MCF 10A (cell line): ENCODE measurements around the gene NRXN3. TPM values are rescaled to one million over a fixed set of nuclear protein-coding genes. Genes with fewer than 3 reads are reported as not detected.

Experiments
- BruUV-seq: library from RNA; stranded (reverse); fragments of 400-500 nt; replicated peaks from 2 replicates; lab custom pipeline; 2021; lab: Mats Ljungman, UMichigan
- CTCF ChIA-PET: fragments of 300-600 bp; sonication (Branson Sonifier 250); formaldehyde crosslinking; extraction: SDS; loops from one replicate; lab custom pipeline; 2021; ENCODE audit warnings: antibody characterized with exemption, inconsistent platforms; lab: Yijun Ruan, JAX
- POLR2A ChIA-PET: fragments of 300-600, 350-650 bp; sonication (Branson Sonifier 250); formaldehyde crosslinking; extraction: SDS; loops from one replicate; lab custom pipeline; 2020; ENCODE audit warnings: antibody characterized with exemption, inconsistent platforms; lab: Yijun Ruan, JAX
- DNase-seq: peaks from one replicate; pipeline ENCODE4 v3.0.0-alpha.2; 2018; ENCODE audit not compliant: unreplicated experiment
- H3K27ac Mint-ChIP-seq: one replicate; pipeline ENCODE4 v1.8.0; 2022; ENCODE audit warnings: mild to moderate bottlenecking, low read depth, mixed read lengths; ENCODE audit not compliant: unreplicated experiment
- H3K27me3 Mint-ChIP-seq: one replicate; pipeline ENCODE4 v1.8.0; 2022; ENCODE audit warnings: mixed read lengths; ENCODE audit not compliant: insufficient read depth, unreplicated experiment
- H3K36me3 Mint-ChIP-seq: one replicate; pipeline ENCODE4 v1.8.0; 2022; ENCODE audit warnings: mild to moderate bottlenecking, moderate library complexity, mixed read lengths; ENCODE audit not compliant: insufficient read depth, unreplicated experiment
- H3K4me1 Mint-ChIP-seq: one replicate; pipeline ENCODE4 v1.8.0; 2022; ENCODE audit warnings: mixed read lengths; ENCODE audit not compliant: insufficient read depth, unreplicated experiment
- H3K4me3 Mint-ChIP-seq: one replicate; pipeline ENCODE4 v1.8.0; 2022; ENCODE audit warnings: mild to moderate bottlenecking, moderate library complexity, mixed read lengths; ENCODE audit not compliant: unreplicated experiment
- H3K9me3 Mint-ChIP-seq: one replicate; pipeline ENCODE4 v1.8.0; 2022; ENCODE audit warnings: mixed read lengths; ENCODE audit not compliant: unreplicated experiment
- CTCF ChIP-seq: fragments of 200-600 bp; IDR thresholded peaks from one replicate; pipeline ENCODE4 v1.8.0; 2022; ENCODE audit warnings: antibody characterized with exemption, mild to moderate bottlenecking; ENCODE audit not compliant: unreplicated experiment
- intact Hi-C: fragments of 100-400 bp; cut with micrococcal nuclease; formaldehyde crosslinking; loops from 2 replicates; pipeline ENCODE4 v1.14.1; 2022
- total RNA-seq: library from RNA; stranded (reverse); gene quantifications from 2 replicates; pipeline ENCODE4 v1.2.3, GENCODE V29; 2022

NRXN3 gene
- total RNA-seq, 1 experiment from 2014 or later: not detected

- ChIA-PET POLR2A (no interaction called here), CTCF (interaction anchor here (0.7 kb wide), 1 partner anchor 284 kb away, joined by 5 read pairs; no protein-coding TSS in a partner anchor)
- Mint-ChIP-seq H3K36me3 (no peaks in the 10 kb centered on the region), H3K9me3 (no peaks in the 10 kb centered on the region), H3K27me3 (peaks cover 65% of the 10 kb centered on the region), H3K4me3 (no peak overlapping the region), H3K4me1 (no peaks in the 10 kb centered on the region), H3K27ac (no peak overlapping the region)
- BruUV-seq: no TSS peak
- intact Hi-C loops: no loop called here
- no peak for DNase-seq
- no peak for TF ChIP-seq CTCF
Observed at GRCh38 chr14:78172428-78172827, 2.3 kb downstream of the NRXN3 start.

GRCh38 chr14:78173346-78174035 lies 3.3 kb downstream of the NRXN3 start:
- intact Hi-C loops: no loop called here
- H3K27ac Mint-ChIP-seq: no peak overlapping the region
- H3K4me3 Mint-ChIP-seq: no peak overlapping the region
- no peak for DNase-seq
- peaks cover 5% of the 10 kb centered on the region for H3K36me3 Mint-ChIP-seq
- H3K27me3 Mint-ChIP-seq: peaks cover 59% of the 10 kb centered on the region
- no peaks in the 10 kb centered on the region for H3K4me1 Mint-ChIP-seq
- no TSS peak for BruUV-seq
- no peaks in the 10 kb centered on the region for H3K9me3 Mint-ChIP-seq
- POLR2A ChIA-PET: no interaction called here
- TF ChIP-seq CTCF: no peak
- CTCF ChIA-PET: no interaction called here

DNA sequence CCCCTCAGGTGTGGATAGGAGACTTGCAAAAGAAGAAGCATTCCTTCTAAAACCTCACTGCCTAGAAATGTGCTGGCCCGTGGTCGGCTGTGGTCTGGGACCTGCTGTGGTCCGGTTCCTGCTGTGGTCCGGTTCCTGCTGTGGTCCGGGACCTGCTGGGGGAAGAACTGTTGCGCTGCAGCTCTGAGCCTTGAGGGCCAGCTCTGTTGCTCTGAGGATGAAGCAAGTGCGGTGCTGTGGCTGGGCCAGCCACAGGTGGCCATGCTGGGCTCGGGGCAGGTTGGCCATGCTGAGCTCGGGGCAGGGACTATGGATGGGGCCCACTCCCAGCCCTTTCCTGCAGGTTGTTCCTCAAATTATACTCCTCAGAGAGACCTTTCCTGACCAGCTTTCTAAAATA lies 5.2 kb downstream of the NRXN3 start:
- Mint-ChIP-seq H3K27ac (no peak overlapping the region), H3K36me3 (peaks cover 6% of the 10 kb centered on the region), H3K4me3 (no peak overlapping the region), H3K4me1 (no peaks in the 10 kb centered on the region), H3K9me3 (no peaks in the 10 kb centered on the region), H3K27me3 (peaks cover 64% of the 10 kb centered on the region)
- TF ChIP-seq CTCF: no peak
- BruUV-seq: no TSS peak
- DNase-seq: no peak
- intact Hi-C loops: no loop called here
- CTCF ChIA-PET: interaction anchor here (1.1 kb wide), 1 partner anchor 18 kb away, joined by 4 read pairs; no protein-coding TSS in a partner anchor
- POLR2A ChIA-PET: no interaction called here

DNA sequence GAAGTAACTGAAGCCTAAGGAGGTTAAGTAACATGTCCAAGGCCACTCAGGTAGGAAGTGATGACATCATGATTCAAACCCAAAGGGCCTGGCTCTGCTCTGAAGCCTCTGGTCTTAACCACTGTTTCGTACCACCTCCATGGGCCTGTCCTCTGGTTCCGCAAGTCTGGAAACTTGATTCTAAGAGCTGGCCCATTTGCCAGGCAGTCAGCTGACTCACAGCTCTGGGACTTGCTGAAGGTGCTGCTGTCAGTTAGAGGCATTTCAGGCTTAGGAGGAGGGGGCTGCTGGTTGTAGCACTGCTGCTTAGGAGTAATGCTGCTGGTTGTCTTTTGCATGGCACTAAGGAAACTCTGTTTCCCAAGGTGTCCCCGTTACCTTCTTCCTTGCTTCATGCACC lies 7.9 kb downstream of the NRXN3 start:
- no peak for DNase-seq
- POLR2A ChIA-PET: no interaction called here
- H3K27me3 Mint-ChIP-seq: peaks cover 46% of the 10 kb centered on the region

More for the DNA sequence above, 7.9 kb downstream of the NRXN3 start:
- H3K9me3 Mint-ChIP-seq: no peaks in the 10 kb centered on the region
- TF ChIP-seq CTCF: no peak
- no peak overlapping the region for H3K27ac Mint-ChIP-seq
- peaks cover 6% of the 10 kb centered on the region for H3K36me3 Mint-ChIP-seq
- H3K4me1 Mint-ChIP-seq: no peaks in the 10 kb centered on the region
- H3K4me3 Mint-ChIP-seq: no peak overlapping the region
- BruUV-seq: no TSS peak
- CTCF ChIA-PET: interaction anchor here (0.9 kb wide), 1 partner anchor 16 kb away, joined by 4 read pairs; no protein-coding TSS in a partner anchor
- intact Hi-C loops: no loop called here
